ENCODE results near the gene CTAGE8.
"Not testable (repeated sequence)": the region's sequence is repeated elsewhere in the genome, so short reads cannot be mapped to it uniquely, and the experiment has no call there.

DNA sequence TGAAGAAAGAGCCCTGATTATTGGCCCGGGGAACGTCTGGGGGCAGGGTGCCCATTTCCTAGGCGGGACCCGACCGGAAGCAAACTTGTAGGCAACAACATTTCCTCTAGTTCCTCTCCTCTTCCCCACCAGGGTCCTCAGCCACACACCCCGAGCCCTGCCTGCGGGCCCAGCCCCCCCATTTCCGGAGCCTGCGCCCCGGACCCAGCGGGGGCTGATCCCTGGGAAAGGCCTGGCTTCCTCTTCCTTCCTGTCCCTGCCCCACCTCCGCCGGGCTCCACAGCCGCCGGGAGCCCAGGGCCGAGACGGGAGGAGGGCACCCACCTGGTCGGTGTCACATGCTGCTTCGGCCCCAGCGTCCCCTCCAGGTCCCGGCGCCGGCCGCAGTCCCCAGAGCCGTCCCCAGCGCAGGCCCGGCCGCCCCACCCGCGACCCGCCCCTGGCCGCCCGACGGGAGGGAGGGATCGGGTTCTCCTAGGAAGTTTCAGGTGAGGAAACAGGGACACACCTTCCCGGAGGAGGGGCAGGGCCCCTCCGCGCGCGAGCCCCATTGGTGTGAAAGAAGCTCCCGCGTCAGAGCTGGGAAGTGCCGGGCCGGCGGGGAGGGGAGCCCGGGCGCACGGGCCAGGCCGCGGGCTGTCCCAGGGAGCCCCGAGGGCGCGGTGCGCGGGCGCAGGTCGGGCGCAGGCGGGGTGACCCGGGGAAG, 24.9 kb upstream of the CTAGE8 start:
- TF ChIP-seq, protein P1, sequence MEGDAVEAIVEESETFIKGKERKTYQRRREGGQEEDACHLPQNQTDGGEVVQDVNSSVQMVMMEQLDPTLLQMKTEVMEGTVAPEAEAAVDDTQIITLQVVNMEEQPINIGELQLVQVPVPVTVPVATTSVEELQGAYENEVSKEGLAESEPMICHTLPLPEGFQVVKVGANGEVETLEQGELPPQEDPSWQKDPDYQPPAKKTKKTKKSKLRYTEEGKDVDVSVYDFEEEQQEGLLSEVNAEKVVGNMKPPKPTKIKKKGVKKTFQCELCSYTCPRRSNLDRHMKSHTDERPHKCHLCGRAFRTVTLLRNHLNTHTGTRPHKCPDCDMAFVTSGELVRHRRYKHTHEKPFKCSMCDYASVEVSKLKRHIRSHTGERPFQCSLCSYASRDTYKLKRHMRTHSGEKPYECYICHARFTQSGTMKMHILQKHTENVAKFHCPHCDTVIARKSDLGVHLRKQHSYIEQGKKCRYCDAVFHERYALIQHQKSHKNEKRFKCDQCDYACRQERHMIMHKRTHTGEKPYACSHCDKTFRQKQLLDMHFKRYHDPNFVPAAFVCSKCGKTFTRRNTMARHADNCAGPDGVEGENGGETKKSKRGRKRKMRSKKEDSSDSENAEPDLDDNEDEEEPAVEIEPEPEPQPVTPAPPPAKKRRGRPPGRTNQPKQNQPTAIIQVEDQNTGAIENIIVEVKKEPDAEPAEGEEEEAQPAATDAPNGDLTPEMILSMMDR (IDR thresholded peaks at IDR 0.05; ENCODE audit: low read depth, low read length): not testable (repeated sequence)
- TF ChIP-seq EZH2phosphoT487 (IDR thresholded peaks at IDR 0.05; ENCODE audit: low read depth): not testable (repeated sequence)
